GM19351 (cell line): ENCODE data around the gene TNFSF11.

Experiments
- ATAC-seq: cut with Tn5 transposase; IDR thresholded peaks from one replicate; pipeline ENCODE4 v1.9.1; 2021; ENCODE audit warnings: mild to moderate bottlenecking, moderate library complexity; ENCODE audit not compliant: unreplicated experiment

The TNFSF11 gene

DNA sequence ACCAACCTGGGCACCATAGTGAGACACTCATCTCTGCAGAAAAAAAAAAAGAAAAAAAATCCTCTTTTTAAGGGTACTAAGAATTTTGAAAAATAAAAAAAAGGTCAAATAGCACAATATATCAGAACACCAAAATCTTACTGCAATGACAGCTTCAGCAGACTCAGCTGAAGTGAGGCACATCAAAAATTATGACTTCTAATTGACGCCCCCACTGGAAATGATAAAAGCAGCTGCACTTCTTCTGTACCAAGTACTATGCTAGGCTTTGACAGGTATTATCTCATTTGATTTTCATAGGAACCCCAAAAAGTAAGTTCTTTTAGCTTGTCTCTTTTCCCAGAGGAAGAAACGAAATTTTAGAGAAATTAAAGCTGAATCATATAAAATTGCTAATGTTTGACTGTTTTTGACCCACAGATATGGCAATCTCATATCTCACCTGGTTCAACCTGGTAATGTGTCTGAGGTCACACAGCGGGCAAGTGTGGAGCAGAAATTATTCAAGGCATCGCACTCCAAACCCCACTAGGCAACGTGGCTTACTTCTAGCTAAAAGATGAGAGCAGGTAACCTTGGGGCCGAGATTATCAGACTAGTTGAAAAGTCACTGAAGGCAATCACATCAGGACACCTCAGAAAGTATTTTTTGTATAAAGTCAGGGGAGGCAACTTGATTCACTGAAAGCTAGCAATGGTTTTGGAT, 78.1 kb downstream of the TNFSF11 start:
- no peak for ATAC-seq

DNA sequence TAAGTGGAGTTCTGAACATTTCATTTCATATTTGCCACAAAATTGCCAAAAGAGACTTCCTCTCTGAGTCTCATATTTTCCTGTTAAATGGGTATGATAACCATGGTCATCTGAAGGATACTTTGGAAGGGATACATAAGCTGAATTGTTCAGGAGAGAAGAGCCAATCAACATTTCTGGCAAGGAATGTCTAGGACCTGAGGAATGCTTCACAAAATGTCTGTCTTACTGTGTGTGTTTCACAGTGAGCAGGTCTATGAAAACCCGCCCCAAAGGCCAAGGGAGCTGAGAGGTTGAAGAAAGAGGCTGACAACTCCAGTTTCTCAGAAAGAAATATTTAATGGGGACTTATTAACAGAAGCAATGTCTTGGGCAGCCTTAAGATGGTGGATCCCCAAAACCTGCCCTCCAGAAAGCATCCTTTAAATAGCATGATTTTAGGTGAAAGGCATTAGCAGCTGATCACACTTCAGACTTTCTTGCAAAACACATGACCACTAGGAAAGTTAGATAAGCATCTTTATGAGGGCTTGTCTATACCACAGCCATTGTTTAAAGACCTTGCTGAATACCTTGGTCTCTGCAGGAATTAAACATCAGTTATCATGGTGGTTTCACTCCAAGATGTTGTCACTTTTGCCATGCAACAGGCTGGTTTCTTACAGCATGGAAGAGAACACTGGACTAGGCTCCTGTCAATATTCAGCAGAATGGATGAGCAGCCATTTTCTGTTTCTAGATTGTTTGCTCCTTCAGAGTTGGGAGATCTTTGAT, 78.9 kb downstream of the TNFSF11 start:
- no peak for ATAC-seq

DNA sequence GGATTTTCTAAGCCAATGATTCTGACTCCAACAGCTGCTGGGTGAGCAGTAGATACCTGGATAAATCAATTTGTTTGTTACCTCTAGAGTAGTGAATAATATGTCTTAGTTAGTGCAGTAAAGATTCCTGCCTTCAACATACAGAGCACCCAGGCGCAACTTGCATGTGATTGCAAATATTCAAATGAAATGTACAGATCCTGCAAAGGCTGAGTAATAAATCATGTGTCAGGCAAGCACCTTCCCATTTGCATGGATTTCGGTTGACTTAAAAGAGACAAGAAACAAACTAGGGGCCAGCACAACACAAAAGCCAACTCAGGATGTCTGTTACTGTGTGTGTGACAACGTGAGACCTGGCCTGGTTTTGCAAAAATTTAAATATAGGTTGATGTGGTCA, 79.7 kb downstream of the TNFSF11 start:
- ATAC-seq, result no peak

GRCh38 chr13:42654212-42654611, 80.3 kb downstream of the TNFSF11 start:
- ATAC-seq, result no peak

- no peak for ATAC-seq
Measured at GRCh38 chr13:42654722-42655121, 80.8 kb downstream of the TNFSF11 start.

DNA sequence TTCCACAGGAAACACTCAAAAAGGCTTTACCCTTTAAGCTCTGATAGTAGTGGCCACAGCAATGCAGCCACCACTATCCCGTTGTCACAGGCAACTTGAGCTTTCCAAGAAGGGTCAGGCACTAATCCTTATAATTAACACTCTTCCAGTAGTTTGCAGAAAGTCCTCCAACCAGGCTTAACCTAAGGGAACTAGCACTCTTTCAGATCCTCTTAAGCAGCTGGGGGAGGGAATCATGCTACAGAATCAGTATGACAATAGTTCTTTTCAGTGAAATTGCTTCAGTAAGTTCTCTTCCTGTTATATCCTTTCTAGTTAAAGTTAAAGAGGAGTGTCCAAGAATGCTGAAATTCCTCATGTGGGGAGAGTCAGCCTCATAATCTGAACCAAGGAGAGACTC, 82.2 kb downstream of the TNFSF11 start:
- ATAC-seq, result no peak

- no peak for ATAC-seq
Measured at GRCh38 chr13:42656958-42657357, 83.0 kb downstream of the TNFSF11 start.
